Right atrium auricular region (tissue), 2 donors: ENCODE data around the gene NRXN3. TPM values are rescaled to one million over a fixed set of nuclear protein-coding genes. Genes with fewer than 3 reads are reported as not detected.

Experiments used
- DNase-seq: peaks from one replicate; pipeline ENCODE4 v3.0.0-alpha.2; 2019; ENCODE audit warnings: low spot score
- H3K27ac ChIP-seq, 2 donors: fragments of 200-600 bp; sonication (generic); 1 replicate in 1 of 2; 2 replicates in 1 of 2; pipeline ENCODE4 v1.5.1; 2016 to 2019
- H3K27me3 ChIP-seq, 2 donors: fragments of 200-600 bp; sonication (generic); one replicate each; pipeline versions ENCODE4 v1.5.1 to v1.6.0; 2017 to 2019
- H3K36me3 ChIP-seq: fragments of 200-600 bp; sonication (generic); one replicate; pipeline ENCODE4 v1.5.1; 2016
- H3K4me1 ChIP-seq, 2 donors: fragments of 200-600 bp; sonication (generic); one replicate each; pipeline versions ENCODE4 v1.5.1 to v1.6.0; 2017 to 2019
- H3K4me3 ChIP-seq, 2 donors: fragments of 200-600 bp; sonication (generic); 1 replicate in 1 of 2; 2 replicates in 1 of 2; pipeline ENCODE4 v1.5.1; 2017 to 2019; ENCODE audit warnings: mild to moderate bottlenecking in 1 of 2, moderate library complexity in 1 of 2
- H3K9me3 ChIP-seq, 2 donors: fragments of 200-600 bp; sonication (generic); one replicate each; pipeline ENCODE4 v1.5.1; 2019
- total RNA-seq, 2 donors: library from RNA; depleted of rRNA; stranded (reverse); fragments of >200 nt; gene quantifications; one replicate each; pipeline ENCODE4 v1.1.0, GENCODE V29; 2016
- TF ChIP-seq, protein P1 (sequence below), 2 donors: fragments of 200-600 bp; sonication (generic); IDR thresholded peaks; one replicate each; pipeline ENCODE4 v1.5.1; 2019; ENCODE audit warnings: antibody characterized with exemption in 2 of 2

NRXN3 gene
- total RNA-seq, 2 donors from 2014 or later: 2.0 to 2.3 TPM

DNA sequence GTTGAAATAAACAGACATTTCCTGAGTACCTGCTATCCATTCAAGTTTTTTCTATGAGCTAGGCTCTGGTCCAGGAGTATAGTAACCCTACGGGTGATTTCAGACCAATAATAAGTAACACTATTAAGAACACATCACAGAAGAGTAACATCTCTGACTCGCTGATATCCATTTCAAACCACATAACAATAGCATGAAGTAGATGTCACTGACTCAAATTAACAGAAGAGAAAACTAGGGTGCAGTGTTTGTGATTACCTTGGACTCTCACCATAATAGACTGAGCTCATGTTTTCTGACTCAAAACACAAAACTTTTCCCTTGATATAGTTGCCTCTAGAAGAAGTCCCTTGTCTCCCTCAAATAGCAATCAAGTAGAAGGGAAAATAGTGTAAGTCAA lies 1618.2 kb downstream of the NRXN3 start:
- TF ChIP-seq, protein P1, sequence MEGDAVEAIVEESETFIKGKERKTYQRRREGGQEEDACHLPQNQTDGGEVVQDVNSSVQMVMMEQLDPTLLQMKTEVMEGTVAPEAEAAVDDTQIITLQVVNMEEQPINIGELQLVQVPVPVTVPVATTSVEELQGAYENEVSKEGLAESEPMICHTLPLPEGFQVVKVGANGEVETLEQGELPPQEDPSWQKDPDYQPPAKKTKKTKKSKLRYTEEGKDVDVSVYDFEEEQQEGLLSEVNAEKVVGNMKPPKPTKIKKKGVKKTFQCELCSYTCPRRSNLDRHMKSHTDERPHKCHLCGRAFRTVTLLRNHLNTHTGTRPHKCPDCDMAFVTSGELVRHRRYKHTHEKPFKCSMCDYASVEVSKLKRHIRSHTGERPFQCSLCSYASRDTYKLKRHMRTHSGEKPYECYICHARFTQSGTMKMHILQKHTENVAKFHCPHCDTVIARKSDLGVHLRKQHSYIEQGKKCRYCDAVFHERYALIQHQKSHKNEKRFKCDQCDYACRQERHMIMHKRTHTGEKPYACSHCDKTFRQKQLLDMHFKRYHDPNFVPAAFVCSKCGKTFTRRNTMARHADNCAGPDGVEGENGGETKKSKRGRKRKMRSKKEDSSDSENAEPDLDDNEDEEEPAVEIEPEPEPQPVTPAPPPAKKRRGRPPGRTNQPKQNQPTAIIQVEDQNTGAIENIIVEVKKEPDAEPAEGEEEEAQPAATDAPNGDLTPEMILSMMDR (IDR thresholded peaks at IDR 0.05): no peak
- Histone ChIP-seq H3K27ac (no peak overlapping the region), H3K4me1 (no peaks in the 10 kb centered on the region), H3K36me3 (no peaks in the 10 kb centered on the region), H3K27me3 (no peaks in the 10 kb centered on the region), H3K9me3 (no peaks in the 10 kb centered on the region), H3K4me3 (no peak overlapping the region)
- DNase-seq: no peak

DNA sequence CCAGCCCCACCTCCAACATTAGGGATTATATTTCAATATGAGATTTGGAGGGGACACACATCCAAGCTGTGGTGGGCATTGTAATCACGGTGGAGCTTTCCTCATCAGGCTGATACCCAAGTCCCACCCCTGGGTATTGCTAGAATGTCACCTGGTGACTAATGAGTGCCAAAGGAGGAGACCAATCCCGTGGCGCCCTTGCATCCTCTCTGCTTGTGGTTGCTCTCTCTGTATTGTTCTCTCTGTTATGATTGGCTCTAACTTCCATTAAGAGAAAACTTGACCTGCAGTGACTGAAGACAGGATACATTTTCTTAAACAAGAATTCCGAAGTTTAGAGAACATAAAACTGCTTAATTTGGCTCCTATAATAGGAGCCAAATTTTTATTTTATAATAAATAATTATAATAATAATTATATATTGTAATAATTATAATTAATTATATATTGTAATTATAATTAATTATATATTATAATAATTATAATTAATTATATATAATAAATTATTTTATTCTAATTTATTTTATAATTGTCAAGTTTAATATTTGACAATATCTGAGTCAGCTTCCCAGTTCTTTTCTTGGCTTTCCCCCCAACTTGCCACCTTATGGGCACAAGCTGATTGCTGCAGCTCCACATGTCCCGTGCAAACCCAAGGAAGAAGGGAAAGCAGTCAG lies 1621.0 kb downstream of the NRXN3 start:
- H3K27me3 ChIP-seq: no peaks in the 10 kb centered on the region
- TF ChIP-seq, protein P1 (IDR thresholded peaks at IDR 0.05): no peak

DNA sequence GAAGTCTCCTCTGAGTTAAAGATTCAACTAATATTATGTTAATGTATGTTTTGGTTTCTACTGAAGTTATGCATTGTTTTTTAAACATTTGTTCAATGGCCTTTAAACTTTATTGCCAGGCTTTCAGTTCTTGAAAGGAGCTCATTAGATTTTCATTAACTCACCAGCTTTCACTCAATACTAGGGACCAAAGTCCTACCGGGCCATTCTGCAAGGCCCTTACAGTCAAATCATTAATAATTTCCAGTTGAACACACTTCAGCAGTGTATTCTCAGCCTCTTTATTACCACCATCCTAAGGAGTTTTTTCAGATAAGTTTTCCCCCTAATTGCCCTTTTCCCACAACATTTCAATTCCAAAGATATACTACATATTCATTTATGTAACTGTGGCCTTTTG lies 1631.9 kb downstream of the NRXN3 start:
- H3K27ac ChIP-seq: no peak overlapping the region
- H3K36me3 ChIP-seq: no peaks in the 10 kb centered on the region
- no peaks in the 10 kb centered on the region for H3K4me1 ChIP-seq
- TF ChIP-seq, protein P1 (IDR thresholded peaks at IDR 0.05): no peak
- H3K27me3 ChIP-seq: no peaks in the 10 kb centered on the region
- no peaks in the 10 kb centered on the region for H3K9me3 ChIP-seq
- no peak for DNase-seq
- no peak overlapping the region for H3K4me3 ChIP-seq

More for the DNA sequence above, 1621.0 kb downstream of the NRXN3 start:
- DNase-seq: no peak
- no peak overlapping the region for H3K4me3 ChIP-seq
- H3K9me3 ChIP-seq: no peaks in the 10 kb centered on the region
- H3K27ac ChIP-seq: no peak overlapping the region
- H3K36me3 ChIP-seq: no peaks in the 10 kb centered on the region
- no peaks in the 10 kb centered on the region for H3K4me1 ChIP-seq

DNA sequence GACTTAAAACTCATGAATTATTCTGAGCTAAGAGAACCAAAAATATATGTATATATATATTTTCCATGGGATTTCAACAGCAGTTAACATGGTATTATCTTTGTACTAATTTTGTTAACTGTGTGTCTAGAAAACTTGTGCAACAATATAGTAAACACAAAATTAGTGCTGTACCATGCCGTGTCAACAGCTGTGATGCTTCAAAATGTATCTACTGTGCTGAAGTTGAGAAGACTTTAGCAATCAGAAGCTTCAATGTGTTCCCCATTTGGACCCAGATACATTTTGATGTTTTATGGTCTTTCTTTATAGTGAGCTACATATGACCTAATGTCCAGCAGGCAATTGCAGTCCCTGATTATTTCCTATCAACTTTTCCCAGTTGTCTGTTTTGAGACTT lies 1635.5 kb downstream of the NRXN3 start:
- no peaks in the 10 kb centered on the region for H3K36me3 ChIP-seq
- no peaks in the 10 kb centered on the region for H3K4me1 ChIP-seq
- DNase-seq: no peak
- H3K9me3 ChIP-seq: no peaks in the 10 kb centered on the region
- H3K4me3 ChIP-seq: no peak overlapping the region
- no peak overlapping the region for H3K27ac ChIP-seq
- TF ChIP-seq, protein P1 (IDR thresholded peaks at IDR 0.05): no peak
- H3K27me3 ChIP-seq: no peaks in the 10 kb centered on the region

DNA sequence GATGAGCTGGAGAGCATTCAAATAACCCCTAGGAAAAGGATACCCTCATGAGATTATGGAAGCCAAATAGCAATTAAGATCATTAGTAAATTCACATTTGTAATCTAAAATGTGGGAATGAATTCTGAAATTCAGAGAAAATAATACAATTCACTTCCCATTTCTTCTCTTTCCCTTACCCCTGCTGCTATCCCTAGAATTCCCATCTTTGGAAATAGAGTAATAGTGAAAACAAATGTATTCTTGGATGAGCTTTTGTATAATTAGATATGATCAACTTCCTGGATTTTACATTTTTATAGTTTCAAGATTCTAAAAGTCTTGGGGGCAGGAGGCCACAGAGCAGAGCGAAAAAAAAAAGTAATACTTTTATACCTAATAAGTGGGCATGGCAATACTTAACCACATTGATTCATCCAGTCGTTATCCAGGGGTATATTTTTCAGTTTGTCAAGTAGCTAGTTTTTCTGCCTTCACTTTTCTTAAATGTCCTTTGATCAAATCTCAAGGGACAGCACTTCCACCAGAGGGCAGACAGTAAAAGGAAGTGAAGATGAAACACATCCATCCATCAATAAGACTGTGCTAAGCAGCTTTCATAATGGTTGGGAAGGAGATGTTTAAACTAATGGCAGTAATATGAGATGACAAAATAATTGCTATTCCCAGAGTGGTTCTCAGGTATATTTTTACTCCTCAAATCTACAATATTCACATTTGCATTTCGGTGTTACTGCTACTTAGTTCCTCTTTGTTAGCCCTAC lies 1639.9 kb downstream of the NRXN3 start:
- Histone ChIP-seq H3K27me3 (no peaks in the 10 kb centered on the region), H3K36me3 (no peaks in the 10 kb centered on the region), H3K4me1 (no peaks in the 10 kb centered on the region), H3K9me3 (no peaks in the 10 kb centered on the region), H3K27ac (no peak overlapping the region), H3K4me3 (no peak overlapping the region)
- TF ChIP-seq, protein P1 (IDR thresholded peaks at IDR 0.05): no peak
- DNase-seq: no peak
